Measurements from ENCODE around the gene OR4D10. TPM values are rescaled to one million over a fixed set of nuclear protein-coding genes. Genes with fewer than 3 reads are reported as not detected.

The OR4D10 gene
- total RNA-seq, 1 donor from 2014 or later: not detected

- no peak for DNase-seq
Observed at GRCh38 chr11:59528711-59529110, 55.6 kb downstream of the OR4D10 start.

Other genes with a start within 250 kb of the OR4D10 start
- gene OR5AN1, start 114.4 kb upstream of the OR4D10 start, total RNA-seq: under 0.01 TPM
- gene OR5A2, start 46.9 kb upstream of the OR4D10 start, total RNA-seq: not detected
- gene OR5A1, start 36.8 kb upstream of the OR4D10 start, total RNA-seq: not detected
- not detected for gene OR4D6, start 16.4 kb upstream of the OR4D10 start, total RNA-seq
- not detected for gene OR4D11, start 30.3 kb downstream of the OR4D10 start, total RNA-seq
- gene OR4D9, start 38.2 kb downstream of the OR4D10 start, total RNA-seq: not detected
- 35.8 TPM for gene OSBP, start 142.5 kb downstream of the OR4D10 start, total RNA-seq
- gene PATL1, start 195.7 kb downstream of the OR4D10 start, total RNA-seq: 9.5 TPM
- gene OR10V1, start 240.5 kb downstream of the OR4D10 start, total RNA-seq: not detected

Data from skin of body (tissue), 2 donors.